GM12864 (cell line): ENCODE measurements around the gene ZNF609.
"Not testable (repeated sequence)": the region's sequence is repeated elsewhere in the genome, so short reads cannot be mapped to it uniquely, and the experiment has no call there.

Experiments used
- DNase-seq: peaks from one replicate; pipeline ENCODE4 v3.0.0-alpha.2; 2011; ENCODE audit warnings: low read depth
- H3K4me3 ChIP-seq: 2 replicates; pipeline ENCODE4 v1.5.1; 2011; ENCODE audit warnings: mild to moderate bottlenecking, low read depth, low read length, control low read depth
- TF ChIP-seq, protein P1 (sequence below): IDR thresholded peaks from 2 replicates; pipeline ENCODE4 v1.5.1; 2011; ENCODE audit warnings: low read depth, mild to moderate bottlenecking, moderate library complexity, low read length, control low read depth, inconsistent platforms; ENCODE audit errors: missing control alignments

The ZNF609 gene

DNA sequence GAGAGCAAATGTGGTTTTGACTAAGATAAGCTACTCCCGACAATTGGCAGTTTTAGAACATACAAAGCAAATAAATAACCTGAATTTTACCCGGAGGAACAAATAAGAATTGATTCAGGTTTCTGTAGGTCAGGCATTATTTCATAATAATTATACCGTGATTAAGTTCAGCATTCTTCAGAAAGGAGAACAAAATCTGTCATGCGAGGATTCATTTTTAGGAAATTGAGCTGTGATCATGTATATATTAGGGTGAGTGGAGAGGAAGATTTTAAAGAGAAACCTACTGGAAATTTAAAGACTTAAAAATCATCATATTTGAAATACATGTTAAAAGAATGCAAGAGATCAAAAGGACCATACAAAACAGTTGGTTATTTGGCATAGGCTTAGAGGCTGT is 20.5 kb downstream of the ZNF609 start:
- H3K4me3 ChIP-seq = no peak overlapping the region
- no peak for DNase-seq
- TF ChIP-seq, protein P1, sequence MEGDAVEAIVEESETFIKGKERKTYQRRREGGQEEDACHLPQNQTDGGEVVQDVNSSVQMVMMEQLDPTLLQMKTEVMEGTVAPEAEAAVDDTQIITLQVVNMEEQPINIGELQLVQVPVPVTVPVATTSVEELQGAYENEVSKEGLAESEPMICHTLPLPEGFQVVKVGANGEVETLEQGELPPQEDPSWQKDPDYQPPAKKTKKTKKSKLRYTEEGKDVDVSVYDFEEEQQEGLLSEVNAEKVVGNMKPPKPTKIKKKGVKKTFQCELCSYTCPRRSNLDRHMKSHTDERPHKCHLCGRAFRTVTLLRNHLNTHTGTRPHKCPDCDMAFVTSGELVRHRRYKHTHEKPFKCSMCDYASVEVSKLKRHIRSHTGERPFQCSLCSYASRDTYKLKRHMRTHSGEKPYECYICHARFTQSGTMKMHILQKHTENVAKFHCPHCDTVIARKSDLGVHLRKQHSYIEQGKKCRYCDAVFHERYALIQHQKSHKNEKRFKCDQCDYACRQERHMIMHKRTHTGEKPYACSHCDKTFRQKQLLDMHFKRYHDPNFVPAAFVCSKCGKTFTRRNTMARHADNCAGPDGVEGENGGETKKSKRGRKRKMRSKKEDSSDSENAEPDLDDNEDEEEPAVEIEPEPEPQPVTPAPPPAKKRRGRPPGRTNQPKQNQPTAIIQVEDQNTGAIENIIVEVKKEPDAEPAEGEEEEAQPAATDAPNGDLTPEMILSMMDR = no peak

DNA sequence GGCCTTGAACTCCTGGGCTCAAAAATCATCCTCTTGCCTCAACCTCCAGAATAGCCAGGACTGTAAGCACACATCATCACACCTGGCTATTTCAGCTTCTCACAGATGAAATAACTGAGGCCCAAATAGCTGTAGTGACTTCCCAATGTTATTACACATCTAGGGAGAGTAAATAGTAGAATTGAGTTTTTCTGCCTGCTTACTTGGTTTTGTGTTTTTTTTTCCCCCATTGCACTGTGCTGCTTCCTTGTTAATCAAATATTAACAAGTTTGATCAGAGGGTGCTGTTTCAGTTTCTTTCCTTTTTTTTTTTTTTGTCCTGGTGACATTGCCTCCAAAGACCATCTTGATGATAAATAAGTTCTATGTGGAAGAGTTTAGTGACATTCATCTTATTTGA is 23.4 kb downstream of the ZNF609 start:
- H3K4me3 ChIP-seq = no peak overlapping the region
- no peak for DNase-seq
- TF ChIP-seq, protein P1 = no peak

DNA sequence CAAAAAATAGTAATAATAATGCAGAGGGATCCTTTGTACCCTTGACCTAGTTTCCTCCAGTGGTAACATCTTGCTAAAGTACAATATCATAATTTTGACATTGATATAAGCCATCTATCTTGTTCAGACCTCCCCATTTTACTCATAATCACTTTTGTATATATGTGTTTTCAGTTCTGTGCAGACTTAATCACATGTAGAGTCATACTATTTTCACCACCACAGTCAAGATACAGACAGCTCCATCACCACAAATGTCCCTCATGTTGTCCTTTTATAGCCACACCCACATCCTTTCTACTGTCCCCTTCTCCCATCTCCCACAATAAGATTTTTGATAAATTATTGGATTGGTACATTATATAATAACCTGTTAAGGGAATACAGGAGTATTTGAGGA is 25.4 kb downstream of the ZNF609 start:
- no peak for DNase-seq
- no peak overlapping the region for H3K4me3 ChIP-seq
- TF ChIP-seq, protein P1 = no peak

DNA sequence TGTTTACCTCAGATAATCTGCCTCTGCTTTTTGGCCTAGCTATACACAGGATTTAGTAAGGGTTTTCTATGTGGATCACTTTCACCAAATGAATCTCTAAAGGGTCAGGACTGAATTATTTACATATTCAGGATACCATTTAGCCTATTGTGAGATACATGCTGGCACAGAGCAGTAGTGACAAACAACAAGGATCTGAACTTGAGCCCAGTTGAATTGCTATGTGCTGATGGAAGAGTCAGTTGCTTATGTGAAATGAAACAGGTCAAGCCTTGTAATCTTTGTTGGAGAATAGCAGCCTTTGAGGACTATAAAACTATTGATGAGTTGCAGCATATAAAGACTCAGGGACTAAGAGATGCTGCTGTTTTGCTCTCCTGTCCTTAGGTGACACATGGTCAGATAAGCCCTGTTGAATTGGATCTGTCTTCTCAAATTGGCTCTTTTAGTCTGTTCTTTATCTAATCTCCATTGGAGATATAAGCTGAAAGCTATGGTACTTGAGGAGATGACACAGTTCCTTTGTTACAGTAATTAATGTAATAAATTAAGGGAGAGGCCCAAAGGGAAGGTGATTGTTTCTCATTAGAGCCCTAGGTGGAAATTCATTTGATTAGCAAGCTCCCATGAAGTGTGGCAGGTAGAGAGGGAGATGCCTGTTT is 30.4 kb downstream of the ZNF609 start:
- TF ChIP-seq, protein P1 = no peak
- DNase-seq = no peak

DNA sequence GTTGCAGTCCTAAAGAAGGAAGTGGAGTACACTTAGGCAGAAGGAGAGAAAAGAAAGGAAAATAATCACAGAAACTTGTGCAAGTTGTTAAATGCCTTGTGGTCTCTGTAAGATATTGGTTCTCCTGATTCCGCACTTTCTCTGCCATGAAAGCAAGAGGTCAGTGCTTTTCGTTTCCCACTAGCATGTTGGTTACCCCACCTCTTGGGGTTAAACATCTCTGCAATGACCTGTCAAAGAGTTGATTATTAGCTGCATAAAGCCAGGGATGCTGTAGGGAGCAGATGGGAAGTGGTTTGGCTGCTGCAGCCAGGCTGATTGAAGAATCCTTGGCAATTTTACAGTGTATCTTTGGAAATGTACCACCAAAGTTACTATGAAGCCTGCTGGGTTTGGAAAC is 33.3 kb downstream of the ZNF609 start:
- no peak overlapping the region for H3K4me3 ChIP-seq
- DNase-seq = no peak
- TF ChIP-seq, protein P1 = no peak

More for the DNA sequence above, 30.4 kb downstream of the ZNF609 start:
- H3K4me3 ChIP-seq = no peak overlapping the region

DNA sequence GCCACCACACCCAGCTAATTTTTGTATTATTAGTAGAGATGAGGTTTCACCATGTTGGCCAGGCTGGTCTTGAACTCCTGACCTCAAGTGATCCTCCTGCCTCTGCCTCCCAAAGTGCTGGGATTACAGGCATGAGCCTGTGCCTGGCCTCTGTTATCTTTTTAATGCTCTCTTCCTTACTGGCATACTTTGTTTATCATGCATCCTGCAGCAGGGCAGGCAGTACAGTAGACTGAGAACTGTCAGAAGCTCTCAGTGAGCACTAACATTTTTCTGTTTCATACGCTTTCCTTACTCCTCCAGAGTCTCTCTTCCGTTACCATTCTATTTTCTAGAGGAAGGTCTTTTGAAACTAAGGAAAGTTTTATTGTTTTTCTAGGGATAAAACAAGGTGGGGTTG is 35.6 kb downstream of the ZNF609 start:
- H3K4me3 ChIP-seq, DNase-seq: not testable (repeated sequence)

DNA sequence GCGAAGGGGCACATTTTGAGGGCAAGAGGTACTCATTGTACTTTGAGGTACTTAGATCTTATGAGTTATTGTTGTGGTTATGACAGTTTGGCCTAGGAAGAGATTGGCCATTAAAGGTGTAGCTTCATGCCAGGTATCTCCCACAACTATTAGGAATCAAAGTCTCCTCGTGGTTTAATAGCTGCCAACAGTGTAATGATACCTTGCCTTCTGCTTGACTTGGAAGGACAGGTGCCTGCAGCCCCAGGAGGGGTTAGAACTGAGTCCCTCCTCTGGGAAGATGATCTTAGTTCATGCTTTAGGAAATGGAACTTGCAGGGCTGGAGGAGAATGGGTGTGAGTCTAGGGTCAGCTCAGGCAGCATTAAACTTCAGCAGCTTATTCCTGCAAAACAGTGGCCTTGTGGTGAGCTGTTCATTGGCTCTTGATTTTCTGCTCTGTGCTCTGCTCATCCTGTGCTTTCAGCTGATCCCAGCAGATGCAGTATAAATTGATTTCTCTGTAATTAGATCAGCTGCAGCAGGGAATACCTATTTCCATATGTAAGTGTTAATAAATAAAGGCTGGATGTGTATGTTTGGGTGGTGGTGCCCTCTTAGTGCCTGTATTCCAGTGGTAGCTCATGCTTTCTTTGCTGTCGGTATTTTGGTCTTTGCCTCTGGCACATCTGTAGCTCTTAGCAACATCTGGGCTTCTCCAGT is 40.5 kb downstream of the ZNF609 start:
- TF ChIP-seq, protein P1 = no peak
- no peak overlapping the region for H3K4me3 ChIP-seq
- no peak for DNase-seq
